NCI-H2029 (cell line): ENCODE data around the gene SPATA13.
A peak's percentile ranks its signal among the peaks of the same experiment; 100 is the strongest.
"Not testable (repeated sequence)": the region's sequence is repeated elsewhere in the genome, so short reads cannot be mapped to it uniquely, and the experiment has no call there.

Experiments
- DNase-seq: peaks from one replicate; lab custom pipeline; 2025; lab: John Stamatoyannopoulos, UW

Gene SPATA13

DNA sequence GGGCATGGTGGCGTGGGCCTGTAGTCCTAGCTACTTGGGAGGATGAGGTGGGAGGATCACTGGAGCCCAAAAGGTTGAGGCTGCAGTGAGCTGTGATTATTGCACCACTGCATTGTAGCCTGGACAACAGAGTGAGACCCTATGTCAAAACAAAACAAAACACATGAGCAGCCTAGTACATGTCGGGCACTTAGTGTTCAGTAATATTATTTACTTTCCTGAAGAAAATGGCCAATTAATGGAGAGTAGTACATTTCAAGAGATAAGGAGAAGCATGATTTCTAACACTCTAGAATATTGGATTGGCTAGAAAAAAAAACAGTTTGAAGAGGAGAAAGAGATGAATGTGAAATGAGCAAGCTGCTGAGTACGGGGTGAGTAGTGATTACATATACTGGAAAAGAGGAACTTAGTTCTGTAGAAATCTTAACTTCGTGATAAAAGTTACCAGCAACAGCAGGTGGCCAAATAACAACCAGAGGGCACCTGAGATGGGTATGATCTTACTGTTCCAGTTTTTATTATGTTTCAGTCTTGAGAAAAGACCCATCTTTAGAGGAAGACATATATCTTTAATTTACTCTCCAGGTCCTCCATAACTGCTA, 36.2 kb downstream of the SPATA13 start:
- DNase-seq: no peak

DNA sequence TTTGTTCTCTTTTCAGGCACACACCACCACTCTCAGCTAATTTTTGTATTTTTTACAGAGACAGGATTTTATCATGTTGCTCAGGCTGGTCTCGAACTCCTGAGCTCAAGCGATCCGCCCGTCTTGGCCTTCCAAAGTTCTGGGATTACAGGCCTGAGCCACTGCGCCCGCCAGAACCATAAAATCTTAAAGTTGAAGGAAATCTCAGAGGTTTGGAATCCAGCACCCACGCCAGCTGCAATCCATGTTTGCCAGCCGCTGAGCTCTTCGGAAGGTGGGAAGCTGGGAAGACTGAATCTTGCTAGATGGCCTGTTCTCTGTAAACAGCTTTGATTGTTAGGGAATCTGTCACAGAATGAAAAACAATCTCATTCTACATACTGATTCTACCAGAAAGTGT, 38.5 kb downstream of the SPATA13 start:
- DNase-seq: no peak

DNA sequence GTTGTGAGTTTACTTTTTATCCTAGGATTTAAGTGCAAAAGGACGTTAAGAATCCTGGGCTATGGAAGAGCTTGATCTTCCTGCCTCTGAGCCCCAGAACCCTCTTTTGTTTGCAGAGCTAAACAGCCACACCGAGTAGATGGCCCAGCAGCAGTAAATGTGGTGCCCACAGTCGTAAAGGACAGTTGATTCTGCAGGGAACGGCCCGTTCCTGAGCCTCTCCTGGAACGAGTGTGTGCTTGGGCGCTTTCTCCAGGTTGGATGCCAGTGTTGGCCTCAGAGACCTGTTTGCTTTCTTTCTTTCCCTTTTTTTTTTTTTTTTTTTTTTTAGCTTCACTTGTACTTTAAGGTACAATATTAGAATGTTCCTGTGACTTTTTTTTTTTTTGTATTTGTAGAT, 41.7 kb downstream of the SPATA13 start:
- DNase-seq: no peak

DNA sequence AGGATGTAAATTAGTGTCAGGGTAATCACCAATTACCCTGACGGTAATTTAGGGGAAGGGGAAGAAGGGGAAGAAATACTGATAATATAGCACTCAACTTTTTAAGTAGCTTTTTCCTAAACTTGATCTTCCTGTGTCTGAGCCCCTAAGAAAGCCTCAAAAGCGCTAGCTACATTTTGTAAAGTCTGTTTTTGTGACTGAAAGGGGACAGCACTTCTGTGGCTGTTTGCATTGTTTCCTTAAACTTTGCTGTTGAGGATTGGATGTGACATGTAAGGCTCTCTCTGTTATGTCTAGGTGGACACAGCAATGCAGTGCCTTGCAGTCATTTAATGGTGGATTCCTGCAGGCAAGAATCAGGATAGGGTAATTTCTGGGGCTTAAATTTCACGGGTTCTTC, 42.8 kb downstream of the SPATA13 start:
- no peak for DNase-seq

DNA sequence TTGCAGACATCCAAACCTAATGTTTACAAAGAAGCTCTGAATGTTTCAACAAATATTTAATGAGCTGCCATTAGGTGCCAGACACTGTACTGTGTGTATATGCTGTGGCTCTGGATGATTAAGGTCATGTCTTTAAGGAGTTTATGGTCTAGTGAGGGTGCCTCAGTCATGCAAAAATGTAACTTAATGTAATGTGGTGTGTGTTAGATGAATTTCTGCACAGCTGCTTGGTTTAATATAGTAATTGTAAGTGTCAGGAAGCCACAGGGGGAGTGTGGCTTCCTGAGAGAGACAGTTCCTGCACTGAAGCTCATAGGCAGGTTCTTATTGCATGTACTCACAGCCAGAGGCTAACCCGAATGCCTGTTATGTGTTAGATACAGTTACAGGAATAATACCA, 43.3 kb downstream of the SPATA13 start:
- no peak for DNase-seq

DNA sequence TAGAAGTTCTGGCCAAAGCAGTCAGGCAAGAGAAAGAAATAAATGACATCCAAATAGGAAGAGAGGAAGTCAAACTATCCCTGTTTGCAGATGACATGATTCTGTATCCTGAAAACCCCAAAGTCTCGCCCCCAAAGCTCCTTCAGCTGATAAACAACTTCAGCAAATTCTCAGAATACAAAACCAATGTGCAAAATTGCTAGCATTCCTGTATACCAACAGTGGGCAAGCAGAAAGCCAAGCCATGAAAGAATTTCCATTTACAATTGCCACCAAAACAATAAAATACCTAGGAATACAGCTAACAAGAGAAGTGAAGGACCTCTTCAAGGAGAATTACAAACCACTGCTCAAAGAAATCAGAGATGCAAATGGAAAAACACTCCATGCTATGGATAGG, 44.6 kb downstream of the SPATA13 start:
- DNase-seq: not testable (repeated sequence)

DNA sequence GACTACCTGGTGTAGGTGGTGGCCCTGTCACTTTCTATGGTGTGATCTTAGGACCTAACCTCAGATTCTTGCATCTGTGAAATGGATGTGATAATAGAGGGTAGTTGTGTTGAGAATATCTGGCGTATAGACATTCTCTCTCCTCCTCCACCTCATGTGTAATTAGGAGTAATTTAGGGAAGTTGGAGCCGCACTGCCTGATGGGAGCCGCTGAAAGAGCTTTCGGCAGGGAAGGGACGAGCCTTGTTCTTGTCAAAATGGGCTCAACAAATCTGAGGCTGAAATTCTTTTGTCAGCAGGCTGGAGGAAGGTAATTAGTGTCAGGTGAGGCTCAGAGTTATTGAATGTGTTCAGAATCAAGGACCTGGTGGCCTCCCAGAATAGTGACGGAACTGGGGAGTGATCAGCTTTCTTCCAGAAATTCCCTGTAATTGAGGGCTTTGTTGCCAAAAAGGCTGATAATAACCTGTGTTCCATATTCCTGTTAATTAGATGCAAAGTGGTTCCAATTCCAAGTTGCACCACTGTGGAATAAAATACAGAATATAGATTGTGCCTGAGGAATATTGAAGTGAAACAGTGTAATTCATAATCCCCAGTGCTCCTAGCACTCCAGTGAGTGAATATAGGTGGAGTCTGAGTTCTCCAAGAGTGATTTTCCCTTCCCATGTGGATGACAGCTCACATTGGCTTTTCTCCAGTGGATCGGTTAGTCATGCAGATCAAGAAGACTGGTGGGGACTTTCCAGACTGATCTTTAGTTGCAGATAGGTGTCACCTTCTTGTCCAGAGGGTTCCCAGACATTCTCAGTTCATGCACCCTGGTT, 47.5 kb downstream of the SPATA13 start:
- DNase-seq: peak; percentile 21

DNA sequence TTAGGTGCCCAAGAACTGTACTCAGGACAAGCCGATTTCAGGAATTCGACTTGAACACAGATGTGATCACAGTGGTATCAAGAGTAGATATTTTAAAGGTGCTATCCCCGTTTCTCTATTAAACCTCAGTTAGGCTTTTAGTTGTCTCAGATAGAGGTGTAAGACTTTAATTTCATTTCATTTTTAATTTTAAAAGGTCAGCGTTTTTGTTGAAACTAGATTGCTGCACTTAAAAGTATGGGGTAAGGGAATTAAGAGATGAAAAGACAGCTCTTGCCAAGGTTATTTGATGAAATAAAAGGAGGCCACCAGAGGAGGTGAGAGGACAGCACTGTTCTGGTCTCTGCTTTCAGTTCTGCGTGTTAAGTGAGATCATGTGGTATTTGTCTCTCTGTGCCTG, 48.6 kb downstream of the SPATA13 start:
- no peak for DNase-seq

DNA sequence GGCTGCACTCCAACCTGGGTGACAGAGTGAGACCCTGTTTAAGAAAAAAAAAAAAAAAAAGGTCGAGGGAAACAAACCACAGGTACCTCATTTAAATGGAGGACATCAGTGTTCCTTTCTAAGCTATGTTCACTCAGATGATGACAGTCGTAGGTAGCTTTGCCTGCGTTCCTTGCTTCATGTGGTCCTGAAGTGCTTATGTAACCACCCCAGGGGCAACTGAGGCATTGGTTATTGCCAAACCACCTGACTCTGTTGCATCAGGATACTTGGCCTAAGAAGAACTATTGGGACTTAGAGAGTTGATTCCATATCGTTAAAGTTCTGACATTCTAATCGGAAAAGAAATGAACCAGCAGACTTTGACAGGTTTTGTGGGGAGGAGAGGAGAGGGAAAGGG, 51.7 kb downstream of the SPATA13 start:
- DNase-seq: no peak

DNA sequence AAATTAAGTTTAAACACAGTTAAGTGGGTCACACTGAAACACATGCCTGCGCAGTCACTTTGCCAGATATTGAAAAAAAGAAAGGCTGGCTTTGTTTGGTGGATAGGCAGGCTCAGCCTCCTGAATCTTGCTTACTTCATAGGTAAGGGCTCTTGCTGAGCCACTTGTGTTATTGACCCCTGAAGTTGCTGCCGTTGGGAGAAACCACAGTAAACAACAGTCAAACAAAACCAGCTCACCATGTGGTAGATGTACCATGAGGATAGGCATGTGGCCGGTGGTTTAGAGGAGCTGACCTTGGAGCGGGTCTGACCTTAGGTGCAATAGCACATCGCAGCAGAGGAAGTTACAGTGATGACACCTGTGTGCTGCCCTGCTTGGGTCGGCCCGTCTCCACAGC, 52.2 kb downstream of the SPATA13 start:
- DNase-seq: peak; percentile 25

DNA sequence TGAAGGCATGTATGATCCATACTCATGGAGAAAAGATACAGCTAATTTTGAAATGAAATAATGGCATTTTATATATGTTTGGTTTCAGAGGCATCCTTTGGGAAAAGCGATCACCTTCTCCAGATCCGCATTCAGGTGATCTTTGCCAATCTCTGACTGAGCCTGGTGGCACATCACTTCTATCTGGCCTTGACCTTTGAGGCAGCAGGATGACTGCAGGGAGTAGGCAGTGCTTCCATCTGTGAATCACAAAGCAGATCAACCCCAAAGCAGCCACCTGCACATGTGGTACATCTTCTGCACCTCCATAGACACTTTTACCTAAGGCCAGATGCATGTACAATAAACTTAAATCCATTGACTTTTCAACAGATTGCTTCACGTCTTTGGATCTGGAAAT, 53.4 kb downstream of the SPATA13 start:
- DNase-seq: no peak

DNA sequence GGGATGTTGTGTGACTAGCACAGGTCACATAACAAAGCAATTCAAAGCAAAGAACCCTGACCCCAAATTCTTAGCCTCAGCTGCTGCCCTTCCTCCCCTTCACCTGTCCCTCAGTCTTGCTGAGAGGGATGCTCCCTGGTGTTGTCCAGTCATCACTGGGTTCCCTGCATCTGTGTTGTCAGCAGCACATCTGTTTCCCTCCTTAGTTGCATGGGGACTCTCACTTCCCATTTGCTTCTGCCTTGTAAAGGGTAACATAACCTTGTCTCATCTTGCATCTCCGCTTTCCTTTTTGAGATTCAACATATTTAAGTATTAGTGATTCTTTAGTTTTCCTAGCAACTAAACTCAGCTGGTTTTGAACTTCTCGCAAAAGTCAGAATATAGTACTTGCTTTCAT, 54.0 kb downstream of the SPATA13 start:
- no peak for DNase-seq

DNA sequence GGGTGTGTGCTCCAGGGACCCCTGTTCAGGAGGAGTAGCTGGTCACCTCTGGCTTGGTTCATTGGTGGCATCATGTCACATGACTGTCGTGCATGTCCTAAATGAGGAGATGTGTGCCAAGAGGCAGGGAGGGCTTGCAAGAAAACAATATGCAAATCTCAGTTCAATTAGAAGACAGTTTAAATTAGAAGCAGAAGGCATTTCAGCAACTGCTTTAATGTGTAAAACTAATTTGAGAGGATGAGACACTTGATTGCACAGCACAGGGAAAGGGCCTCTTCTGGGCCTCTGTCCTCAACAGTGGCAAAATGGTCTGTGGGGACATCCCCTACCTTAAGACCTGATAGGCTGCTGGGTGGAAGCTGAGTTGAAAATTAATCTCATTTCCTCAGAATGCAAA, 54.6 kb downstream of the SPATA13 start:
- DNase-seq: no peak

DNA sequence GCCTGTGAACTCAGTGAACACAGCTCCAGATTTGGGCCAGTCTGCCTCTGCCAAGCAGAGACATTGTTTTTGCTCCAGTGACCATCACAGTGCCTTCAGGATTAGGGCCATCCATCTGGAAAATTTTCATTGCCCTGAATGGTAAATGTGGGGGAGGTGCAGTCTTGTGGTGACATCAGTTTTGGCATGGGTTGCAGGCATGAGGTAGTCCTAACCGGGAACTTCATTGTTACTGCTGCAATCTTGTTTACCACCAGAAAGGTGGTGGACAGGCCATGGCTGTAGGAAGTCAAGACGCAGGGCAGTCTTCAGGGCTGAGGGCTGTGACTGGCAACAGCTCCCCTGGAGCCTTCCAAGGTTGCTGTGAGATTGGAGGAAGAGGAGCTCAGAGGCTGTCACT, 55.2 kb downstream of the SPATA13 start:
- peak; percentile 71 for DNase-seq

DNA sequence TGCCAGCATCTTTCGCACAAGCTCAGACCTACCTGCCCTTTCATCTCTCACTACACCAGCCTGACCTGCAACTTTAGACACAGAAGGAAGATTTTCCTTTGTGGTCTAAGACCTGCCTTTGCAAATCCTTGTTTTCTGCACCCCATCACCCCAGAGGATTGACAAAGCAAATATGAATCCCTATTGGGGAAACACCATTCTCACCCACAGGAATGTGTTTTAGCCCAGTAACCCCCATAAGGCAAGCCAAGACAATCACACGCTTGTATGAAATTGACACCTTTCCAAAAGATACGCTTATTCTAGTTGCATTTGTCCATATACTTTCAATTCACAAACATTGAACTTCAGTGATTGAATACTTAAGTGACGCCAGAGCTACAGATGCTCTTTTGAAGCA, 55.7 kb downstream of the SPATA13 start:
- DNase-seq: no peak

DNA sequence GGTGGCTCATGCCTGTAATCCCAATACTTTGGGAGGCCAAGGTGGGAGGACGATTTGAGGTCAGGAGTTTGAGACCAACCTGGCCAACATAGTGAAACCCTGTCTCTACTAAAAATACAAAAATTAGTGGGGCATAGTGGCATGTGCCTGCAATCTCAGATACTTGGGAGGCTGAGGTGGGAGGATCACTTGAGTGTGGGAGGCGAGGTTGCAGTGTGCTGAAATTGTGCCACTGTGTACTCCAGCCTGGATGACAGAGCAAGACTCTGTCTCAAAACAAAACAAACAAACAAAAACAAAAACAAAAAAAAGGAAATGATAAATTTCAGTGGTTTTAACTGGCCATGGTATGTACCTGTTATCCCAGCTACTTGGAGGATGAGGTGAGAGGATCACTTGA, 56.3 kb downstream of the SPATA13 start:
- DNase-seq: not testable (repeated sequence)

DNA sequence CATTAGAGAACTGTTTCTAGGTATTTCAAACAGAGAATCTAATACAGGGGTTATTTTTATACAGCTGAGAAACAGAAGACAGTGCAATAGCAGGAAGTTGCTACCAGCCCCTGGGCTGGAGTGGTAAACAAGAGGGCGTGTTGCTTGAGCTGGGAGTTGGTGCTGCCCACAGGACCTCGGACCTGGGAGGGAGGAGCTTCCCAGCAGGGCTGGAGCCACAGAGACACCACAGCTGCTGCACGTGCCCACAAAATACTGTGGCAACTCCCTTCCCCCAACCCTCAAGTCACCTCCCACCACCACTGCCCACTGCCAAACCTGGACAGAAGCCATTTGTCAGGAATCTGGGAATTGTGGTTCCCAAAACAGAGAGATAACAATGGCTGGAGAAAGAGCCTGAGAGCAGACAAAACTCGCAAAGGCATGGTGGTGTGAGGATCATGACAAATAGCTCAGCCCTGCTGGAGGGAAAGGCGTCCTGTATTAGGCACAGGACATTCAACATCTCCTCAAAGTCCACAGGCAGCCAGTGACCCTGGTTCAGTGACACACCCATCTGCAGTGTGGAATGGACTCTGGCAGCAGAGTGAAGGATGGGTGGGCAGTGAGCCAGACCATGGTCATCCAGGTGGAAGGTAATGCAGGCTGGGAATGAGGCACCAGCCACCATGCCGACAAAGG, 57.2 kb downstream of the SPATA13 start:
- DNase-seq: peak; percentile 38

DNA sequence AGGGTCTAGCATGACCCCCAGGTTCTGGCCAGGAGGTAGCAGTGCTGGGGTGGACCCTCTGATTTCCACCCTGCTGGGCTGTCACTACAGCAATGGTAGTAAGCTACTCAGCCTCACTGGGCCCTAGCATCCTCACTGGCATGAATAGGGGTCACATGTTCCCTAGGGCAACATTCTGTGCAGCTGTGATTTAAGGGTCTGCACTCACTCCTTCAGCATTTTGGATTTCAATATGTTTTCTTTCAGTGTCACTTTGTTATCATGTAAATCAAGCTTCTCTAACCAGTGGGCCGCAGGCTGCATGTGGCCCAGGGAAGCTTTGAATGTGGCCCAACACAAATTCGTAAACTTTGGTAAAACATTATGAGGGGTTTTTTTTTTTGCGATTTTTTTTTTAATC, 57.8 kb downstream of the SPATA13 start:
- DNase-seq: no peak

DNA sequence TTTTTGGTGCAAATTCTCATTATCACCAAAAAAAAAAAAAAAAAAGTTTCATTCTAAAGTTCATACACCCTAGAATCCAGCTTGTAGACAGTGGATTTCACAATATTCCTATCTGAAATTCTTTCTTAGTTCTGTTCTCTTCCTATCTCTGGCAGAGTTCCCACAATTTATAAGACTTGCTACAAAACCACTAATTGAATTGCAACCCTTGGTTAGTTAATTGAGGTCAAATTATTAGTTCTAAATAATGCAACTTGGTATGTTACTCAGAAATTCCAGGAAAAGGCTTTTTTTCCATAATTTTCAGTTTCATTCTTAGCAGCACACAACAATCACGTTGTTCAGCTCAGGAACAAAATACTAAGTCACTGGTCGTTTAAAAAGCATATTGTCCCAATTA, 58.5 kb downstream of the SPATA13 start:
- DNase-seq: no peak

DNA sequence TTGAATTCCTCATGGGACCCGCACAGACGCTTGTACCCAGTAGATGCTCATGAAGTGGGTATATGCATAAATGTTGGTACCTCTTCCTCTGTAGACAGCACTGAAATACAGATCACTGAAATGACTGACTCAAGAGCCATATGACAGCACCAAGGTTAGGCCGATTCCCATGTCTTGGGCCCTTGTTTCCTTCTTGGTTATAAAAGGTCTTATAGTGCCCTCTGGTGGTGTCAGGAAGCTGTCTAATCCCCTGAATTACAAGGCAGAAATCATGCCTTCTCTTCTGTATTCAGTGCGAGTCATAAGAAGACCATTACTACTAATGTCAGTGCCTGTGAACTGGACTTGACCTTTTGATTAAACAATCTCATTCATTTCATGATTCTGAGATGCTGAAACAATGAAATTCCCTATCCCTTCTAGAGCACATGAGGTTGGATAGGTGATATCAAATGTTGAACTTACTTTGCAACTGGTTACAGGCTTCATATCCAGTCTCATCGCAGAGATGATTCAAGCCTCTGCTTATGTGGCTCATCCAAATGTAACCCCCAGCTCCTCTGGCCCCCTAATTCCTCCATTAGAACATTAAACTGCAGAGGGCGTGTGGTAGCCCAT, 59.7 kb downstream of the SPATA13 start:
- DNase-seq: peak; percentile 60

DNA sequence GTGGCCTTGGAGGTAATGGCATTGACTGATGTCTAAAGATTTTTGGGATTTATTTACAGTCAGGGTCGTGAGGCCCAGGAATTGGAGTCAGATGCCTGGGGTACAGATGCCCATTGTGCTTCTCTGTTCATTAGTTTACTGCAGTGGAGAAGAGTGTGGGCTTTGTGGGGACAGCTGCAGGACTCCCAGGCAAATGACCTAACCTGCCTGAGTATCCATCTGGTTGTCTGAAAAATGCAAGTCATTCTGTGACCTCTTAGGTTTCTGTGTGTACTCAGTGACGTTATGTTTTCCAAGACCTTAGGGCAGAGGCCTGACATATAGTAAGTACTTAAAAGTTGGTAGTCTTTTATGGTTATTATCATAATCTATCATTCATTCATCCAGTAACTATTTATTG, 60.5 kb downstream of the SPATA13 start:
- DNase-seq: no peak

DNA sequence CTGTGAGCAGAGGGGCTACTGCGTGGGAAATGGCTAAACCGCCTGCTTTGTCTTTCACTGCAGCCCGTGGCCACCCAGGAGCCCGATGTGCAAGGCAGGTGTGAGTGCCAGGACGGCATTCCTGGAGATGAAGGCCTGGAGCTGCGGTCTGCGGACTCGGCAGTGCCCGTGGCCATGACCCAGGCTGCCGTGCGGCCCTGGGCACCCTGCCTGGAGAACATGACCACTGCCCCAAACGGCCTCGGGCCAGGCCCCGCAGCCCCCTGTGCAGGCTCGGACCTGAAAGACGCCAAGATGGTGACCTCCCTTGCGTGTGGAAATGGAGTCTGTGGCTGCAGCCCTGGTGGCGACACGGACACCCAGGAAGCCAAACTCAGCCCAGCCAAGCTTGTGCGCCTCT, 62.2 kb downstream of the SPATA13 start:
- DNase-seq: no peak
